ENCODE results near the gene SH3BP2. TPM values are rescaled to one million over a fixed set of nuclear protein-coding genes. Genes with fewer than 3 reads are reported as not detected.

The SH3BP2 gene
- polyA plus RNA-seq, 1 donor (not counting 4 experiments of a cell fraction or from before 2014, with no cell fraction given) = 11.2 TPM

GRCh38 chr4:2848449-2848848 lies 55.6 kb downstream of the SH3BP2 start:
- TF ChIP-seq CTCF (optimal IDR thresholded peaks at IDR 0.05 in 1 of 3, IDR thresholded peaks at IDR 0.05 in 1 of 3, conservative IDR thresholded peaks at IDR 0.05 in 1 of 3; ENCODE audit: extremely low read depth in 1 of 3, insufficient read depth in 2 of 3, low read length in 3 of 3) (no peak), EZH2 (IDR thresholded peaks at IDR 0.05; ENCODE audit: low read length) (no peak)
- Histone ChIP-seq H3K4me2 (ENCODE audit: control insufficient read depth, extremely low read depth, insufficient read depth, low read depth, low read length) (no peak overlapping the region), H3K9me3 (ENCODE audit: control insufficient read depth, low read depth, low read length) (no peaks in the 10 kb centered on the region), H3K4me1 (ENCODE audit: control insufficient read depth, extremely low read depth, insufficient read depth, low read length) (peaks cover 12% of the 10 kb centered on the region), H3K36me3 (ENCODE audit: control insufficient read depth in 2 of 2, extremely low read depth in 1 of 2, insufficient read depth in 2 of 2, low read length in 2 of 2) (no peaks in the 10 kb centered on the region), H3K27me3 (ENCODE audit: control insufficient read depth, extremely low read depth, insufficient read depth, low read length) (no peaks in the 10 kb centered on the region), H4K20me1 (ENCODE audit: control insufficient read depth, extremely low read depth, insufficient read depth, low read length) (peaks cover 15% of the 10 kb centered on the region), H2AFZ (ENCODE audit: control insufficient read depth, low read length) (no peak overlapping the region), H3K79me2 (ENCODE audit: control insufficient read depth, insufficient read depth, low read length) (peaks cover 88% of the 10 kb centered on the region), H3K4me3 (ENCODE audit: control insufficient read depth in 2 of 3, extremely low read depth in 1 of 3, insufficient read depth in 2 of 3, low read depth in 1 of 3, low read length in 3 of 3) (no peak overlapping the region), H3K9me1 (ENCODE audit: control insufficient read depth, extremely low read depth, insufficient read depth, low read length) (peaks cover 2% of the 10 kb centered on the region), H3K27ac (ENCODE audit: control insufficient read depth, insufficient read depth, low read length) (no peak overlapping the region), H3K9ac (ENCODE audit: control insufficient read depth, extremely low read depth, insufficient read depth, low read length) (no peak overlapping the region)
- DNase-seq (ENCODE audit: low read depth, low spot score) = no peak
- dilution Hi-C loops (cut with MboI; ENCODE audit: extremely low pct_ligation_motif_present, low sequenced_read_pairs) = no loop called here
- no peak for FAIRE-seq

DNA sequence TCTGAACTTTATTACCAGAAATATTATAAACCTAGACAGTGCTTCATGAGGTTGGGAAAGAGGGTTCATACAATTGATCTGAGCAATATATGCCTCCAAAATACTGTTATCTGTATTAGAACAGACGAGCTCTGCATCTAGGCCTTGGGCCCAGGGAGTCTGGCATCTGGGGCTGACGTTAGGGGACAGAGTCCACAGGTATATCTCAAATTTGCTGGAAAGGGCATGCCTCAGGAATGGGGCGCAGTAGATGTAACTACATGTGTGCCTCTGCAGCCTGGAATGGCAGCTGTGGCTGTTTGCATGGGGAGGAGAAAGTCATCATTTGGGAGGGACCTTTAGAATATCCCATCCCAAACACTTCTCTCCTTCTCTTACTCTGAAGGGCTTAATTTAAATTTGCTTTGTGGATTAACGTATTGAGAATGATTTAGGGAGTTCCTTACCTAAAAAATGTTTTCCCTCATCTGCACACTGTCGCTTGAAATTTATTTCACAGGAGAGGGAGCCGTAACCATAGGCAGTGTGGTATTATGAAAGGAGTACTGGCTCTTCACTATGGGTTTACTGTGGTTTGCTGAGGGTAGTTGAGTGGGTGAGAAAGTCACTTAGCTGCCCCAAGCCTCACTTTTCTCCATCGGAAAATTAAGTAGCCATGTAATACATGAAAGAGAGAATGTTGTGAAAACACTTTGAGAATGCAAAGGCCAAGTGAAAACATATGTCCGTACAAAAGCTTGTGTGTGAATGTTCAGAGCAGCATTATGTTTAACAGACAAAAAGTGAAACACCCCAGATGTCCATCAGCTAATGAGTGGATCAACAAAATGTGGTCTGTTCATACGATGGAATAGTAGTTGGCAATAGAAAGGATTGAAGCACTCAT lies 56.6 kb downstream of the SH3BP2 start:
- H3K9me3 ChIP-seq (ENCODE audit: control insufficient read depth, low read depth, low read length) = no peaks in the 10 kb centered on the region
- no peak overlapping the region for H2AFZ ChIP-seq (ENCODE audit: control insufficient read depth, low read length)
- no peak overlapping the region for H3K27ac ChIP-seq (ENCODE audit: control insufficient read depth, insufficient read depth, low read length)
- no peak for TF ChIP-seq CTCF (optimal IDR thresholded peaks at IDR 0.05 in 1 of 3, IDR thresholded peaks at IDR 0.05 in 1 of 3, conservative IDR thresholded peaks at IDR 0.05 in 1 of 3; ENCODE audit: extremely low read depth in 1 of 3, insufficient read depth in 2 of 3, low read length in 3 of 3)
- TF ChIP-seq EZH2 (IDR thresholded peaks at IDR 0.05; ENCODE audit: low read length) = no peak
- dilution Hi-C loops (cut with MboI; ENCODE audit: extremely low pct_ligation_motif_present, low sequenced_read_pairs) = no loop called here
- no peaks in the 10 kb centered on the region for H3K27me3 ChIP-seq (ENCODE audit: control insufficient read depth, extremely low read depth, insufficient read depth, low read length)
- H3K9me1 ChIP-seq (ENCODE audit: control insufficient read depth, extremely low read depth, insufficient read depth, low read length) = peaks cover 2% of the 10 kb centered on the region
- H3K79me2 ChIP-seq (ENCODE audit: control insufficient read depth, insufficient read depth, low read length) = peaks cover 93% of the 10 kb centered on the region
- H3K9ac ChIP-seq (ENCODE audit: control insufficient read depth, extremely low read depth, insufficient read depth, low read length) = no peak overlapping the region
- H3K36me3 ChIP-seq (ENCODE audit: control insufficient read depth in 2 of 2, extremely low read depth in 1 of 2, insufficient read depth in 2 of 2, low read length in 2 of 2) = peaks cover 0 to 2% of the 10 kb centered on the region in 2 experiments
- DNase-seq (ENCODE audit: low read depth, low spot score) = no peak
- FAIRE-seq = no peak
- peaks cover 15% of the 10 kb centered on the region for H4K20me1 ChIP-seq (ENCODE audit: control insufficient read depth, extremely low read depth, insufficient read depth, low read length)
- no peak overlapping the region for H3K4me2 ChIP-seq (ENCODE audit: control insufficient read depth, extremely low read depth, insufficient read depth, low read depth, low read length)
- H3K4me3 ChIP-seq (ENCODE audit: control insufficient read depth in 2 of 3, extremely low read depth in 1 of 3, insufficient read depth in 2 of 3, low read depth in 1 of 3, low read length in 3 of 3) = no peak overlapping the region
- H3K4me1 ChIP-seq (ENCODE audit: control insufficient read depth, extremely low read depth, insufficient read depth, low read length) = peaks cover 12% of the 10 kb centered on the region

Measured in keratinocyte (primary cell).